Colon (tissue), 2 donors: ENCODE data around the gene LDLRAD3.
"Not testable (repeated sequence)": the region's sequence is repeated elsewhere in the genome, so short reads cannot be mapped to it uniquely, and the experiment has no call there.

ENCODE experiments used
- FAIRE-seq: peaks from 2 replicates; lab custom pipeline; 2012; peaks lifted over from hg19 to GRCh38; lab: Jason Lieb, UNC
- donor health status: control.
- donor health status: control.

Gene LDLRAD3, protein sequence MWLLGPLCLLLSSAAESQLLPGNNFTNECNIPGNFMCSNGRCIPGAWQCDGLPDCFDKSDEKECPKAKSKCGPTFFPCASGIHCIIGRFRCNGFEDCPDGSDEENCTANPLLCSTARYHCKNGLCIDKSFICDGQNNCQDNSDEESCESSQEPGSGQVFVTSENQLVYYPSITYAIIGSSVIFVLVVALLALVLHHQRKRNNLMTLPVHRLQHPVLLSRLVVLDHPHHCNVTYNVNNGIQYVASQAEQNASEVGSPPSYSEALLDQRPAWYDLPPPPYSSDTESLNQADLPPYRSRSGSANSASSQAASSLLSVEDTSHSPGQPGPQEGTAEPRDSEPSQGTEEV

GRCh38 chr11:35943713-35944502 is at the start of gene LDLRAD3:
TSS of gene LDLRAD3 (plus strand) at chr11:35944062. CDS start at chr11:35944099, 37 bp downstream.
- FAIRE-seq, result no peak

GRCh38 chr11:35897019-35897418 is 46.8 kb upstream of the LDLRAD3 start:
- no peak for FAIRE-seq

DNA sequence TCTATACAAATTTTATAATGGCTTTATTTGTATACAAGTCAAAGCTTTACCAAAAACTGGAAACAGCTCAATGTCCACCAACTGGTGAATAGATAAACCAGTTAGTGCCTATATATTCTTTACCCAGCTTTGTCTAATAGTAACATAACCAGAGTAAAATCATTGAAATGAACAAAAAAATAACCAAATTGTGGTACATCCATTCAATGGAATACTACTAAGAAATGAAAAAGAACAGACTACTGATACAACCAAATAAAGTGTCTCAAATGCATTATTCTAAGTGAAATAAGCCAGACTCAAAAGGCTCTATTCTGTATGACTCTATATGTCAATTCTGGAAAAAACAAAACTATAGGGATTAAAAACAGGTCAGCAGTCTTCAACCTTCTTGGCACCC is 40.9 kb upstream of the LDLRAD3 start:
- FAIRE-seq, result no peak

- no peak for FAIRE-seq
Observed at GRCh38 chr11:35905646-35906276, 38.1 kb upstream of the LDLRAD3 start.

GRCh38 chr11:35906277-35906661 is 37.6 kb upstream of the LDLRAD3 start:
- FAIRE-seq, result no peak

- no peak for FAIRE-seq
Observed at GRCh38 chr11:35906681-35907080, 37.2 kb upstream of the LDLRAD3 start.

- no peak for FAIRE-seq
Observed at GRCh38 chr11:35907648-35908431, 36.0 kb upstream of the LDLRAD3 start.

- not testable (repeated sequence) for FAIRE-seq
Observed at GRCh38 chr11:35908432-35908771, 35.5 kb upstream of the LDLRAD3 start.

- FAIRE-seq, result no peak
Observed at GRCh38 chr11:35909511-35910265, 34.2 kb upstream of the LDLRAD3 start.

GRCh38 chr11:35911013-35911412 is 32.8 kb upstream of the LDLRAD3 start:
- FAIRE-seq, result no peak

DNA sequence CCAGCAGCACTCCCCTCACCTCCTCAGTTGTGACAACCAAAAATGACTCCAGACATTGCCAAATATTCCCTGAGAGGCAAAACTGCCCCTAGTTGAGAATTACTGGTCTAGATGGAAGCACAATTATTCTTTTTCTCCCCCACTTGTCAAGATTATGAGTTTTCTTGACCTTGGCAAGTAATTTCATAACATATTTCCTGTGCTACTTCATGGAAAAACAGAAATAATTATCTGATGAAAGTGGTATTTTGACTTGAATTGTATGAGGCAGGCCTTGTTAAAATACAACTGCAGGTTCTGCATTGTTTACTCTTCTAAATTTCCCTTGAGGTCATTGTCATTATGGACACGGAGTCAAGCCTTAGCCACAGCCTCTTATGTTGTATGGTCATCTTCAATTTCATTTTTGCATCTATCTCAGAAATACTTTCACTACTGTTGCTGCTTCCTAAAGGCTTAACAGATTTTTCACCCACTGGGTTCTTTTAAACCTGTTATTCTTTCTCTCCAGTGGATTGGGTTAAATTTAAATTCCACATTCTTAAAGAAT is 32.2 kb upstream of the LDLRAD3 start:
- no peak for FAIRE-seq

GRCh38 chr11:35912436-35912835 is 31.4 kb upstream of the LDLRAD3 start:
- not testable (repeated sequence) for FAIRE-seq

DNA sequence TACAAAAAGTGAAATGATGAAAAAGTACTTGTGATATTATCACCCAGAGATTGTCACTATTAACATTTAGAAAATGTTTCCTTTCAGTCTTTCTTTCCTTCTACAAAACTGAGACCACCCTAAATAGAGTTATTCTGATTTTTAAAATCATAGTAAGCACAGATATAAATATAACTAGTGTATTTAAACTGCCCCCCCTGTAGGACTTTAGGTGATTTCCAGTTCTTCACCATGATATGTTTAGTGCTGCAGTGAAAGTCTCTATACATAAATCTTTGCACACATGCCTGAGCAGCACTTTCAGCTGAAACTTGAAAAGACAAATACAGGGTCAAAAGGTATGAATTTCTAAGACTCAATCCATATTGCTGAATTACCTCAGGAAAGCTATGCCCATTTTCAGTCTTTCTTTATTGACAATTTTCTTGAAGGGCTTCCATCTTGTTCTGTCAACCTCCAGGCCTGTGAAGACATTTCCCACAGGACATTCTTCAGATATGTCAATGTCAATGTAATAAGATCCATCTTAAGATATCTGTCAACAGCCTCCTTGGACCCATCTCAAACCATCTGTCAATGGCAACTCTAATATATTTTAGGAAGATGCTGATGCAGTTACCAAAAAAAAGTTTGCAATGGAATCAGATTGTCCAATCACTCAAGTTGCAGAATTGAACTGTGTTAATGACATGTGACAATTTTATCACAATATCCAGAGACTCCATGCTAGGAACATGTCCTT is 30.8 kb upstream of the LDLRAD3 start:
- FAIRE-seq, result no peak

DNA sequence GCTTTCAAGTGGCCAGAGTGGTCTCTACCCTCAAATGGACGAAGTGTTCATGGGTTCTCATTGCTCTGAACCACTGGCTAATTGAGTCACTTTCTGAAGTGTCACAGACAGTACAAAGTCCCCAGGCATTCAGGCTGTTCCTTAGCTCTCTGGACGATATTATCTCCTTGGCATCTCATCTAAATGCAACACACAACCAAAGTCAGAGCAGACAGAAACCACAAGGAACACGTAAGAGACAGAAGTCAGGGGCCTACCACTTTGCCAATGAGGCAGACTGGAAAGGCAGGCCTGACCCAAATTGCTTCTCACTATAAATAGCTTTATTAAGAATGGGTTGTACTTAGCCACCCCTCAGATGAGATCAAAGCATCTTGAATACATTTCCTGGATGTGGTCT is 29.0 kb upstream of the LDLRAD3 start:
- FAIRE-seq, result no peak

DNA sequence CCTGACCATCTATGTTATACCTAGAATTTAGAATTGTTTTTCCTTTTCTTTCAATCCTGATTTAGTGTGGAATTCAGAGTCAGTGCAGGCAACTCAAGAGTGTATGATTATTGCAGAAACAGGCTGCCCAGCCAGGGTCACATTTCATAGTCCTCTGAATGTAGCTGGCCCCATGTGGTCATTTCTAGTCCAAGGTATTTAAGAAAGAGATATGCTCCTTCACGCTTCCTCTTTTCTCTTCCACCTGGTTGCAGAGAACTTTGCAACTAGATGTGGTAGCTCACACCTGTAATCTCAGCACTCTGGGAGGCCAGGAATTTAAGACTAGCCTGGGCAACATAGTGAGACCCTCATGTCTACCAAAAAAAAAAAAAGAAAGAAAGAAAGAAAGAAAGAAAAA is 27.6 kb upstream of the LDLRAD3 start:
- no peak for FAIRE-seq

- no peak for FAIRE-seq
Observed at GRCh38 chr11:35917676-35918075, 26.2 kb upstream of the LDLRAD3 start.

DNA sequence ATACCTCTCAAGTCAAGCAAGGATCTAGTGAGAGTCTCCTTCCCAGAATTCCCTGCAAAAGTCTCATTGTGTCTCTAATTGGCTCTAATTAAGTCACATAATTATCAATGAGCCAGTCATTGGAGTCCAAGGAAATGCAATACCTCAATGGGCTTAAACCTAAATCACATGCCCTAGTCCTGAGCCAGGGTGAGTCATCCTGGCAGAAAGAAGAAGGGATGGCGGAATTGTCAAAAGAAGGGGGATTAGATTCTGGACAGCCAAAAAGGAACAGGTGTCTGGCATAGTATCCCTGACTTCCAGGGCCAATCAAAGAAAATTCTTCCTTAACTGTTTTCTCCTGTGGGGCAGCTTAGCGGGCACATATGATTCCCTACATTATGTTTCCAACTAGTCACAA is 25.1 kb upstream of the LDLRAD3 start:
- FAIRE-seq, result no peak

DNA sequence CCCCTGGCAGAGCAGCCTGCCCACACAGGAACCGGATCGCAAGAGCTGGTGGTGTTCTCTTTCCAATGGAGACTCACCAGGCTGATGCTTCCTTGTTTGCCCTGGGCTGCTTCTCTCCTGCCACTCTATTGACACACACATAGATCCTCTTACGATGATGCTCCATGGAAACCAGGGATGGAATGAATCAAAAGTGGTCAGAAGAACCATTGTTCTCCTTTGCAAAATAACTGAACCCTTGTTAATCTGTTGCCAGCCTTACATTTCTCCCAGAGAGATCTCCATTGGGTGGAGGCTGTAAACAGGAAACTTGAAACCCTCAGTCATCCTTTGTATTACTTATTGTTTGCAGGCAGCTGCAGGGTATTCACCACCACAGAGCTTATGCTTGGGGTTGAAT is 24.6 kb upstream of the LDLRAD3 start:
- FAIRE-seq, result no peak

DNA sequence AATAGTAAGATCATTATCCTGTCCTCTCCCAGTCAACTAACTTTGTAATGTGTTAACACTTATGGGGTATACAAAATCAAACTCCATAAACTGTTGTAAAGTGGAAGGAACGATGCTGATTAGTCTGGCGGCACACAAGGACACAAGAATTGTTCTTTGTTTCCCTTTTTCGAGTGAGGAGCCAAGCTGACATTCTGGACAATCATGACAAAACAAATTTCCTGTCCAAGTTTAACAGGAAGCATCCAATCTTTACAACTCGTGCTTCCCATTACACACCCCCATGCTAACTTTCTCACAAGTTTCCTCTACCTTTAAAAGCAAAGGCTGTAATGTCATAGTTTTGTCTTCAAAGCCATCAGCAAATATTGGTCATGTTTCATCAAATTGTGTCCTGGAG is 20.4 kb upstream of the LDLRAD3 start:
- FAIRE-seq, result no peak

GRCh38 chr11:35924811-35925210 is 19.1 kb upstream of the LDLRAD3 start:
- FAIRE-seq, result no peak

- no peak for FAIRE-seq
Observed at GRCh38 chr11:35927104-35927503, 16.8 kb upstream of the LDLRAD3 start.
